Stimulated activated CD4-positive, alpha-beta T cell treated with anti-CD3 and anti-CD28 coated beads, TNF-alpha, amount 100 ng/mL, for 48 hours (primary cell): ENCODE results near the gene PADI2.

Experiments
- DNase-seq, 3 donors: peaks; one replicate each; pipeline ENCODE4 v3.0.0-alpha.2; 2020; ENCODE audit warnings: low read depth in 3 of 3

Gene PADI2

GRCh38 chr1:17119076-17119772 lies at the start of gene PADI2:
TSS of gene PADI2 (minus strand) at chr1:17119451. CDS start at chr1:17119371, 80 bp downstream.
- DNase-seq = peak; percentile 37 to 59 (median 41)

- no peak for DNase-seq
These were observed 49.0 kb upstream of the PADI2 start for GRCh38 chr1:17168091-17168876.

- no peak for DNase-seq
These were observed 48.5 kb upstream of the PADI2 start for GRCh38 chr1:17167786-17168090.

- no peak for DNase-seq
These were observed 48.0 kb upstream of the PADI2 start for GRCh38 chr1:17167041-17167785.

- DNase-seq = no peak
These were observed 46.6 kb upstream of the PADI2 start for GRCh38 chr1:17165823-17166222.

GRCh38 chr1:17163789-17164666 lies 44.8 kb upstream of the PADI2 start:
- DNase-seq = no peak

GRCh38 chr1:17163371-17163770 lies 44.1 kb upstream of the PADI2 start:
- DNase-seq = no peak

- DNase-seq = no peak
These were observed 43.7 kb upstream of the PADI2 start for GRCh38 chr1:17162941-17163340.

GRCh38 chr1:17161926-17162800 lies 42.9 kb upstream of the PADI2 start:
- no peak for DNase-seq

GRCh38 chr1:17161137-17161740 lies 42.0 kb upstream of the PADI2 start:
- no peak for DNase-seq

GRCh38 chr1:17158961-17159360 lies 39.7 kb upstream of the PADI2 start:
- no peak for DNase-seq

GRCh38 chr1:17156108-17156507 lies 36.9 kb upstream of the PADI2 start:
- no peak for DNase-seq

GRCh38 chr1:17155257-17155920 lies 36.1 kb upstream of the PADI2 start:
- DNase-seq = no peak

GRCh38 chr1:17149771-17150170 lies 30.5 kb upstream of the PADI2 start:
- no peak for DNase-seq

- DNase-seq = no peak
These were observed 29.8 kb upstream of the PADI2 start for GRCh38 chr1:17148950-17149608.

- DNase-seq = no peak
These were observed 26.4 kb upstream of the PADI2 start for GRCh38 chr1:17145648-17146047.

- DNase-seq = no peak
These were observed 24.5 kb upstream of the PADI2 start for GRCh38 chr1:17143760-17144159.

GRCh38 chr1:17141441-17142197 lies 22.4 kb upstream of the PADI2 start:
- no peak for DNase-seq
